Measurements from ENCODE around the gene HIC1. TPM values are rescaled to one million over a fixed set of nuclear protein-coding genes. Genes with fewer than 3 reads are reported as not detected.
A peak's percentile ranks its signal among the peaks of the same experiment; 100 is the strongest.

Gene HIC1
- total and polyA plus RNA-seq, 9 donors: 3.9 to 108 (median 60.8) TPM

DNA sequence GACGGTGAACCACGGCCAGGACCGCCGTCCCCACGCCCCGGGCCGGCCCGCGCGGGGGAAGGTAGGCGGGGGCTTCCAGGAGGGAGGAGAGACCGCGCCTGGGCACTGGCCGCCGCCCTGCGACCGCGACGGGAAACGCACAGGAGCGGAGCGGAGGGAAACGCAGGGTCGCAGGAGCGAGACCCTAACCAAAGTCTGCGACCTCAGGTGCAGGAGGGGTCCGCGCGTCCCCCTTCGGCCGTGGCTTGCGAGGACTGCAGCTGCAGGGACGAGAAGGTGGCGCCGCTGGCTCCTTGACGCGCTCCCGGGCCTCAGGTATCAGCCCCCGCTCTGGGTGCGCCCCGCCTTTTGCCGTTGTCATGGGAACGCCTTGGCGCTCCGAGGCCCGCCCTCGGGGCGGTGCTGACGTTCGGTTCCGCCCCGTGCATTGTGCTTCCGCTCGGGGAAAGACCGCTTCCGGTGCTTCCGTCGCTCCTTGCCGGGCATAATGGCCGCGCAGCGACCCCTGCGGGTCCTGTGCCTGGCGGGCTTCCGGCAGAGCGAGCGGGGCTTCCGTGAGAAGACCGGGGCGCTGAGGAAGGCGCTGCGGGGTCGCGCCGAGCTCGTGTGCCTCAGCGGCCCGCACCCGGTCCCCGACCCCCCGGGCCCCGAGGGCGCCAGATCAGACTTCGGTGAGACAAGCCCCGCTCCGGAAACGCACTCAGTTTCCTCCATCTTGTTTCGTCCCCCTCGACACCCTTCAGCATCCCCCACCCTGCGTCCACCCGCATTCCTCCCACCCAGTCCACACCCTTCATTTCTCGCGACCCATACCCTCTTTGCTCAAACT is 13.1 kb upstream of the HIC1 start, which contains the start of gene OVCA2:
Gene OVCA2 (plus strand): TSS at position 462 of the 829 bp plus-strand sequence. CDS start 26 bp downstream, at position 488.
- TF ChIP-seq EP300 (IDR thresholded peaks at IDR 0.05) (no peak), POLR2A (IDR thresholded peaks at IDR 0.05) (peak; percentile 77)
- TF ChIP-seq, protein P1, sequence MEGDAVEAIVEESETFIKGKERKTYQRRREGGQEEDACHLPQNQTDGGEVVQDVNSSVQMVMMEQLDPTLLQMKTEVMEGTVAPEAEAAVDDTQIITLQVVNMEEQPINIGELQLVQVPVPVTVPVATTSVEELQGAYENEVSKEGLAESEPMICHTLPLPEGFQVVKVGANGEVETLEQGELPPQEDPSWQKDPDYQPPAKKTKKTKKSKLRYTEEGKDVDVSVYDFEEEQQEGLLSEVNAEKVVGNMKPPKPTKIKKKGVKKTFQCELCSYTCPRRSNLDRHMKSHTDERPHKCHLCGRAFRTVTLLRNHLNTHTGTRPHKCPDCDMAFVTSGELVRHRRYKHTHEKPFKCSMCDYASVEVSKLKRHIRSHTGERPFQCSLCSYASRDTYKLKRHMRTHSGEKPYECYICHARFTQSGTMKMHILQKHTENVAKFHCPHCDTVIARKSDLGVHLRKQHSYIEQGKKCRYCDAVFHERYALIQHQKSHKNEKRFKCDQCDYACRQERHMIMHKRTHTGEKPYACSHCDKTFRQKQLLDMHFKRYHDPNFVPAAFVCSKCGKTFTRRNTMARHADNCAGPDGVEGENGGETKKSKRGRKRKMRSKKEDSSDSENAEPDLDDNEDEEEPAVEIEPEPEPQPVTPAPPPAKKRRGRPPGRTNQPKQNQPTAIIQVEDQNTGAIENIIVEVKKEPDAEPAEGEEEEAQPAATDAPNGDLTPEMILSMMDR (IDR thresholded peaks at IDR 0.05): peak; percentile 5 to 65 (median 56)
- no peaks in the 10 kb centered on the region for H3K9me3 ChIP-seq
- H3K27me3 ChIP-seq: no peaks in the 10 kb centered on the region
- H3K4me1 ChIP-seq (ENCODE audit: insufficient read depth): peaks cover 6% of the 10 kb centered on the region
- WGBS, 3 donors: 0 to 1% (median 1%) methylated on average over 64 to 93 of the region's 93 CpGs
- H3K27ac ChIP-seq: peak within 1 kb of the TSS; percentile 77 to 82
- H3K36me3 ChIP-seq: no peaks in the 10 kb centered on the region
- peak within 1 kb of the TSS; percentile 82 for H3K4me3 ChIP-seq
- DNase-seq: peak; percentile 95 to 98 (median 96)
- intact Hi-C loops (cut with DNase I): no loop called here

DNA sequence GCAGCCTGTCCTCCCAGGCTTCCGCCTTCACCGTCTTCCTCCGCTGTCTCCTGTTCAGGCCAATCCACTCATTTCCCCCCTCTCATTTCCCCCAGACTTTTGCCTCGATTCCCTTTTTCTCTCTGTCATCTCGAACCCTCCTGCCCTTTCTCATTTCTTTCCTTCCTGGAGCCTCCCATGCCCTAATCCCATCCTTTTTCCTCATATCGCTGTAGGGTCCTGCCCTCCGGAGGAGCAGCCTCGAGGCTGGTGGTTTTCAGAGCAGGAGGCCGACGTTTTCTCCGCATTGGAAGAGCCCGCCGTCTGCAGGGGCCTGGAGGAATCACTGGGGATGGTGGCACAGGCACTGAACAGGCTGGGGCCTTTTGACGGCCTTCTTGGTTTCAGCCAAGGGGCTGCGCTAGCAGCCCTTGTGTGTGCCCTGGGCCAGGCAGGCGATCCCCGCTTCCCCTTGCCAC is 12.5 kb upstream of the HIC1 start:
- H3K9me3 ChIP-seq: no peaks in the 10 kb centered on the region
- TF ChIP-seq, protein P1 (IDR thresholded peaks at IDR 0.05): no peak
- TF ChIP-seq POLR2A (IDR thresholded peaks at IDR 0.05) (no peak), EP300 (IDR thresholded peaks at IDR 0.05) (no peak)
- peak in 3 of 5 donors; percentile 38 to 52 (median 46) for DNase-seq
- WGBS, 3 donors: 13 to 17% (median 13%) methylated on average over 17 of the region's 17 CpGs
- no peaks in the 10 kb centered on the region for H3K27me3 ChIP-seq
- peak overlapping the region; percentile 77 to 82 for H3K27ac ChIP-seq
- H3K4me1 ChIP-seq (ENCODE audit: insufficient read depth): peaks cover 6% of the 10 kb centered on the region
- H3K36me3 ChIP-seq: no peaks in the 10 kb centered on the region
- peak overlapping the region; percentile 82 for H3K4me3 ChIP-seq
- intact Hi-C loops (cut with DNase I): no loop called here

DNA sequence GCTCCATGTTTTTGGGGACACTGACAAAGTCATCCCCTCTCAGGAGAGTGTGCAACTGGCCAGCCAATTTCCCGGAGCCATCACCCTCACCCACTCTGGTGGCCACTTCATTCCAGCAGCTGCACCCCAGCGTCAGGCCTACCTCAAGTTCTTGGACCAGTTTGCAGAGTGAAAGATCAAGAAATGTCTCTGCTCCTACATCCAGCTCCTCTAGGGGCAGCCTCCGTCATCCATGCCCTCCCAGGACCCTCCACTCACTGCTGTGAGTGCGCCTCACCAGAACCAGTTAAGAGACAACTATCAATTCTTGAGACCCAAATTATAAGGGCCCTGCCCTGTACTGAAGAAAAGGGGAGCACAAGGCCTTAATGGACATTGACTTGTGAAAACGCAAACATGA is 12.0 kb upstream of the HIC1 start:
- Histone ChIP-seq H3K9me3 (no peaks in the 10 kb centered on the region), H3K27ac (peak overlapping the region in 1 of 2 donors; percentile 77), H3K36me3 (no peaks in the 10 kb centered on the region), H3K4me3 (no peak overlapping the region), H3K4me1 (ENCODE audit: insufficient read depth) (peaks cover 6% of the 10 kb centered on the region), H3K27me3 (no peaks in the 10 kb centered on the region)
- intact Hi-C loops (cut with DNase I): no loop called here
- peak in 1 of 5 donors; percentile 33 for DNase-seq
- 70 to 80% (median 70%) methylated on average over 5 of the region's 5 CpGs for WGBS, 3 donors
- TF ChIP-seq POLR2A (IDR thresholded peaks at IDR 0.05) (no peak), EP300 (IDR thresholded peaks at IDR 0.05) (no peak)
- TF ChIP-seq, protein P1 (IDR thresholded peaks at IDR 0.05): no peak

GRCh38 chr17:2043785-2044184 is 11.1 kb upstream of the HIC1 start:
- TF ChIP-seq POLR2A (IDR thresholded peaks at IDR 0.05) (no peak), EP300 (IDR thresholded peaks at IDR 0.05) (no peak)
- TF ChIP-seq, protein P1 (IDR thresholded peaks at IDR 0.05): no peak
- H3K4me1 ChIP-seq (ENCODE audit: insufficient read depth): peaks cover 7% of the 10 kb centered on the region
- intact Hi-C loops (cut with DNase I): no loop called here
- 75 to 83% (median 77%) methylated on average over 6 of the region's 6 CpGs for WGBS, 3 donors
- H3K4me3 ChIP-seq: no peak overlapping the region
- no peak for DNase-seq
- H3K27ac ChIP-seq: no peak overlapping the region
- H3K9me3 ChIP-seq: no peaks in the 10 kb centered on the region
- H3K27me3 ChIP-seq: no peaks in the 10 kb centered on the region
- H3K36me3 ChIP-seq: no peaks in the 10 kb centered on the region
